ENCODE results near the gene SLAMF6. TPM values are rescaled to one million over a fixed set of nuclear protein-coding genes. Genes with fewer than 3 reads are reported as not detected.

The SLAMF6 gene
- polyA plus RNA-seq, 1 experiment = not detected

DNA sequence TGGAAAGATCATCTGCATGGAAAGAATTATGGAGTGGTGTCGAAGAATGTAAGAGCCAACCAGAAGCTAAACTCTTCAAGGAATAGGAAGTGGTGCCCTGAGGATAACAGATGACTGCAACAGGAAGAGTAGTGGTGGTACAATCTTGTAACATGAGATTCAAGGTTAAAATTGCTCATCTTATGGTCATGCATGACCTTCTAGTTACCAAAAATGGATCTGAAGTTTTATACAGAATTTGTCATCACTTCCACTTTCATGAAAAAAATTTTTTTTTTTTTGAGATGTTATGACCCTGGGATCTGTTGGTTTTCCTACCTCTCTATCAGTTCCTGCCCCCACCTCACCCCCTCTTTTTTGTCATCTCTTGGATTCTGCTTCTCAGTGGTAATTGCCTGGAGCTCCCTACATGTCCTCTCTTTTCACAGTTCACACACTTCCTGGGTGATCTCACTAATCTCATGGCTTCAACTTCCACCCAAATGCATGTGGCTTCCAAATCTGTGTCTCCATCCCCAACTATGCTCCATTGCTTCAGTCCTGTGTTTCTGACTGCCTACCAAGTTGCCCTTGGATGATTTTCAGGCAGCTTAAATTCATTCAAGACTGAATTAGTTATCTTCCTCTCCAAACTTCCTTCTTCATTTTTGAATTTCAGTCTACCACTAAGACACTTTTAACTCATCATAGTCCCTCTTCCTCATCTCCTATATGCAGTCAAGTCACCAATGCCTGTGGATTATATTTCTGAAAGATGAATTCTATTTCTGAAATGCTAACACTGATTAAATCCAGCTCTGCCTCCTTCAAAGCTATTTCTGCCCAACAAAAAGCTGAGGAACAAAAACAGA lies 48.4 kb downstream of the SLAMF6 start:
- Histone ChIP-seq H3K36me3 (ENCODE audit: control insufficient read depth, insufficient read depth, low read length) (no peaks in the 10 kb centered on the region), H3K27me3 (ENCODE audit: control insufficient read depth, insufficient read depth, low read length) (no peaks in the 10 kb centered on the region), H3K4me3 (ENCODE audit: low read depth, low read length) (no peak overlapping the region)
- TF ChIP-seq, protein P1, sequence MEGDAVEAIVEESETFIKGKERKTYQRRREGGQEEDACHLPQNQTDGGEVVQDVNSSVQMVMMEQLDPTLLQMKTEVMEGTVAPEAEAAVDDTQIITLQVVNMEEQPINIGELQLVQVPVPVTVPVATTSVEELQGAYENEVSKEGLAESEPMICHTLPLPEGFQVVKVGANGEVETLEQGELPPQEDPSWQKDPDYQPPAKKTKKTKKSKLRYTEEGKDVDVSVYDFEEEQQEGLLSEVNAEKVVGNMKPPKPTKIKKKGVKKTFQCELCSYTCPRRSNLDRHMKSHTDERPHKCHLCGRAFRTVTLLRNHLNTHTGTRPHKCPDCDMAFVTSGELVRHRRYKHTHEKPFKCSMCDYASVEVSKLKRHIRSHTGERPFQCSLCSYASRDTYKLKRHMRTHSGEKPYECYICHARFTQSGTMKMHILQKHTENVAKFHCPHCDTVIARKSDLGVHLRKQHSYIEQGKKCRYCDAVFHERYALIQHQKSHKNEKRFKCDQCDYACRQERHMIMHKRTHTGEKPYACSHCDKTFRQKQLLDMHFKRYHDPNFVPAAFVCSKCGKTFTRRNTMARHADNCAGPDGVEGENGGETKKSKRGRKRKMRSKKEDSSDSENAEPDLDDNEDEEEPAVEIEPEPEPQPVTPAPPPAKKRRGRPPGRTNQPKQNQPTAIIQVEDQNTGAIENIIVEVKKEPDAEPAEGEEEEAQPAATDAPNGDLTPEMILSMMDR (IDR thresholded peaks at IDR 0.05; ENCODE audit: insufficient read depth, low read depth, low read length) = no peak
- ChIA-PET CTCF (no interaction called here), POLR2A (no interaction called here)
- DNase-seq (ENCODE audit: low read depth) = no peak

DNA sequence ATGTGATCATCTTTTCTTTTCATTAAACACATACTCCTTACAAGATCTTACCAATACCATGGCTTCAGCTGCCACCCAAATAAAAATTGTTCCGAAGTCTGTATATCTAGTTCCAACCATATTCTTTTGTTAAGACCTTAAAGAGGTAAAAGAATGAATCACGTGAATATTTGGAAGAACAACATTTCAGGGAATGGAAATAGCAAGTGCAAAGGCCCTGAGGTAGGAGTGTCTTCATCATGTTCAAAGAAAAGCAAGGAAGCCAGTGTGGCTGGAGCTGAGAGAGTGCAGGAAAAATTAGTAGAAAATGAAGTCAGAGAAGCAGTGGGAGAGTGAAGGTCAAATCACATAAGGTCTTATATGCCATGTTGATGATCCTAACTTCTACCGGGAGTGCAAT lies 50.9 kb downstream of the SLAMF6 start:
- CTCF ChIA-PET = no interaction called here
- Histone ChIP-seq H3K4me3 (ENCODE audit: low read depth, low read length) (no peak overlapping the region), H3K36me3 (ENCODE audit: control insufficient read depth, insufficient read depth, low read length) (no peaks in the 10 kb centered on the region), H3K27me3 (ENCODE audit: control insufficient read depth, insufficient read depth, low read length) (no peaks in the 10 kb centered on the region)
- DNase-seq (ENCODE audit: low read depth) = no peak
- POLR2A ChIA-PET = no interaction called here
- TF ChIP-seq, protein P1 (IDR thresholded peaks at IDR 0.05; ENCODE audit: insufficient read depth, low read depth, low read length) = no peak

DNA sequence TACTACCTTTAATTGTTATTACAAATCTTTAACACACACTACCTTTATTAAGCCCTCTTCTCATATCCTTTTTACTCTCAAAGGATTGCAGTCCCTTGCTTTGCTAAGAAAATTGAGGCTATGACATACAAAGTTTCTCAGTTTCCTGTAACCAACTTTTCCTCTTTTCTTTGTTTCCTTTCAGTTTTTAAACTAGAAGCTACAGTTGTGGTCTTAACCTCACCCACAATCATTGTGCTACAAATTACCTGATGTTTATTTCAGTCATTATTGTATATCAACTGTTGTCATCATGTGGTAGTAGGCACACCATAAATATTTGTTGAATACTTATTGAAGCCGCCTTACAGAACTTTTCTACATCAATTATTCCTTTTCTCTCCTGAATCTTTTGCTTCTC lies 51.8 kb downstream of the SLAMF6 start:
- Histone ChIP-seq H3K27me3 (ENCODE audit: control insufficient read depth, insufficient read depth, low read length) (no peaks in the 10 kb centered on the region), H3K4me3 (ENCODE audit: low read depth, low read length) (no peak overlapping the region), H3K36me3 (ENCODE audit: control insufficient read depth, insufficient read depth, low read length) (no peaks in the 10 kb centered on the region)
- ChIA-PET CTCF (no interaction called here), POLR2A (no interaction called here)
- no peak for DNase-seq (ENCODE audit: low read depth)
- TF ChIP-seq, protein P1 (IDR thresholded peaks at IDR 0.05; ENCODE audit: insufficient read depth, low read depth, low read length) = no peak

DNA sequence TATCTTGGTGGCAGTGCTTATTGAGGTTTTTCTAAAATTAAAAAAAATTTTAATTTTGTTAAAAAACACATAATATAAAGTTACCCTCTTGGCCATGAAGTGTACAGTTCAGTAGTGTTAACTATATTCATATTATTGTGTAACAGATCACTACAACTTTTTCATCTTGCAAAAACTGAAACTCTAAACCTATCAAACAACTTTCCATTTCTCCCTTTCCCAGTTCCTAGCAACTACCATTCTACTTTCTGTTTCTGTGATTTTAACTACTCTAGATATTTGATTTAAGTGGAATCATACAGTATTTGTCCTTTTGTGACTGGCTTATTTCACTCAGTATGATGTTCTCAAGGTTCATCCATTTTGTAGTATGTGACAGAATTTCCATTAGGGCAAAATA lies 55.5 kb downstream of the SLAMF6 start:
- DNase-seq (ENCODE audit: low read depth) = no peak
- H3K4me3 ChIP-seq (ENCODE audit: low read depth, low read length) = no peak overlapping the region
- H3K27me3 ChIP-seq (ENCODE audit: control insufficient read depth, insufficient read depth, low read length) = no peaks in the 10 kb centered on the region
- ChIA-PET CTCF (no interaction called here), POLR2A (no interaction called here)
- TF ChIP-seq, protein P1 (IDR thresholded peaks at IDR 0.05; ENCODE audit: insufficient read depth, low read depth, low read length) = no peak
- no peaks in the 10 kb centered on the region for H3K36me3 ChIP-seq (ENCODE audit: control insufficient read depth, insufficient read depth, low read length)

DNA sequence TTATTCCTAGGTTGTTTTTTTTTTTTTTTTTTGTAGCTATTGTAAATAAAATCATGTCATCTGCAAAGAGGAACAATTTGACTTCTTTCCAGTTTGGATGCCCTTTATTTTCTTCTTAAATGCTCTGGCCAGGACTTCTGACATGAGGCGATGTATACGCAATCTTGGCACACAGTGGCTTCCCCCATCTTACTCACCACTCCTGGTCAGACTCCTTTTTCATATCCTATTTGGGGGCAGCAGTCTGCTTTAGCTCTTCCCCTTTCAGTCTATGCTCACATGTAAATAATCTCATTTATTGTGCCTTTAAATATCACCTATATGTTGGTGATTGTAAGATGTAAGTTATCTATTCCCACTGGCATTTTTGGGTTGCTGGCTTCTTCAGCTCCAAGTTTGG lies 56.1 kb downstream of the SLAMF6 start:
- Histone ChIP-seq H3K27me3 (ENCODE audit: control insufficient read depth, insufficient read depth, low read length) (no peaks in the 10 kb centered on the region), H3K4me3 (ENCODE audit: low read depth, low read length) (no peak overlapping the region), H3K36me3 (ENCODE audit: control insufficient read depth, insufficient read depth, low read length) (no peaks in the 10 kb centered on the region)
- TF ChIP-seq, protein P1 (IDR thresholded peaks at IDR 0.05; ENCODE audit: insufficient read depth, low read depth, low read length) = no peak
- no peak for DNase-seq (ENCODE audit: low read depth)
- POLR2A ChIA-PET = no interaction called here
- CTCF ChIA-PET = no interaction called here
